HepG2 (cell line): ENCODE measurements around the gene NPC1. TPM values are rescaled to one million over a fixed set of nuclear protein-coding genes. Genes with fewer than 3 reads are reported as not detected.

Experiments
- ATAC-seq: fragments of 200-7000 bp; cut with Tn5 transposase; 3 replicates; pipeline ENCODE4 v1.9.1; 2020; ENCODE audit warnings: mild to moderate bottlenecking, moderate library complexity
- BruUV-seq: library from RNA; stranded (reverse); fragments of 400-500 nt; replicated peaks from 2 replicates; lab custom pipeline; 2021; lab: Mats Ljungman, UMichigan
- CTCF ChIA-PET: fragments of 300-600 bp; formaldehyde crosslinking; extraction: SDS; loops from one replicate; lab custom pipeline; 2021; ENCODE audit warnings: low total read pairs, inconsistent platforms, low intra/inter-chr PET ratio; lab: Yijun Ruan, JAX
- POLR2A ChIA-PET: fragments of 350-600 bp; sonication (Branson Sonifier 250); formaldehyde crosslinking; loops from one replicate; lab custom pipeline; 2020; ENCODE audit warnings: antibody characterized with exemption, inconsistent platforms; lab: Yijun Ruan, JAX
- DNase-seq: peaks from one replicate; pipeline ENCODE4 v3.0.0-alpha.2; 2015; ENCODE audit warnings: low spot score
- FAIRE-seq: peaks from 3 replicates; lab custom pipeline; 2011; peaks lifted over from hg19 to GRCh38; lab: Jason Lieb, UNC
- H2AFZ ChIP-seq: one replicate; pipeline ENCODE4 v1.6.1; 2011; ENCODE audit warnings: low read length, inconsistent platforms
- H3K27ac ChIP-seq: fragments of 300-600 bp; 3 replicates; pipeline ENCODE4 v1.8.0; 2011; ENCODE audit warnings: mixed run types, mild to moderate bottlenecking, mixed read lengths, low read length, inconsistent platforms; ENCODE audit not compliant: insufficient read depth; ENCODE audit errors: extremely low read length
- H3K27me3 ChIP-seq, 2 experiments: fragments of 200-600 bp in 1 of 2; 2 replicates in 1 of 2; 3 replicates in 1 of 2; pipeline versions ENCODE4 v1.6.0 to v1.8.0; 2011; ENCODE audit warnings: low read length in 2 of 2, mild to moderate bottlenecking in 2 of 2, moderate library complexity in 2 of 2, inconsistent platforms in 1 of 2; ENCODE audit not compliant: insufficient read depth in 2 of 2, control insufficient read depth in 1 of 2
- H3K36me3 ChIP-seq, 2 experiments: fragments of 200-600 bp in 1 of 2; replicated peaks in 1 of 2; 2 replicates in 1 of 2; 3 replicates in 1 of 2; pipeline versions ENCODE4 v1.5.1 to v1.8.0; 2011; ENCODE audit warnings: low read length in 2 of 2, inconsistent platforms in 1 of 2; ENCODE audit not compliant: insufficient read depth in 2 of 2, control insufficient read depth in 1 of 2
- H3K4me1 ChIP-seq: 2 replicates; pipeline ENCODE4 v1.5.1; 2012; ENCODE audit warnings: low read length, inconsistent platforms; ENCODE audit not compliant: insufficient read depth
- H3K4me2 ChIP-seq: 2 replicates; pipeline ENCODE4 v1.6.0; 2011; ENCODE audit warnings: low read depth, low read length, inconsistent platforms
- H3K4me3 ChIP-seq, 3 experiments: fragments of 200-600 bp in 1 of 3; sonication (generic), shearing (Covaris generic) in 1 of 3; replicated peaks in 1 of 3; 2 replicates each; pipeline ENCODE4 v1.5.1; 2011 to 2016; ENCODE audit warnings: low read length in 3 of 3, inconsistent platforms in 2 of 3, low read depth in 2 of 3, mild to moderate bottlenecking in 2 of 3, control low read depth in 1 of 3, mixed read lengths in 1 of 3; ENCODE audit not compliant: insufficient read depth in 1 of 3
- H3K79me2 ChIP-seq: one replicate; pipeline ENCODE4 v1.6.1; 2011; ENCODE audit warnings: low read length, inconsistent platforms; ENCODE audit not compliant: insufficient read depth
- H3K9ac ChIP-seq: 2 replicates; pipeline ENCODE4 v1.6.0; 2011; ENCODE audit warnings: mild to moderate bottlenecking, low read depth, low read length, inconsistent platforms; ENCODE audit not compliant: insufficient read depth
- H3K9me3 ChIP-seq: 2 replicates; pipeline ENCODE4 v1.5.1; 2012; ENCODE audit warnings: mild to moderate bottlenecking, low read length
- H4K20me1 ChIP-seq: 2 replicates; pipeline ENCODE4 v1.6.0; 2011; ENCODE audit warnings: inconsistent platforms, mild to moderate bottlenecking, low read length, moderate library complexity; ENCODE audit not compliant: insufficient read depth
- CEBPB ChIP-seq: IDR thresholded peaks from 2 replicates; pipeline ENCODE4 v1.6.1; 2011; ENCODE audit warnings: low read depth, low read length, improper control_type of control experiment, borderline replicate concordance
- CEBPG ChIP-seq: IDR thresholded peaks from 2 replicates; pipeline ENCODE4 v1.6.1; 2016
- ETS1 ChIP-seq: sonication (generic); formaldehyde crosslinking; IDR thresholded peaks from 2 replicates; pipeline ENCODE4 v1.4.0; 2020; ENCODE audit warnings: missing genetic modification reagents
- FOXK2 ChIP-seq: fragments of 450-650 bp; IDR thresholded peaks from 2 replicates; pipeline ENCODE4 v1.6.1; 2016
- MXD3 ChIP-seq: IDR thresholded peaks from 2 replicates; pipeline ENCODE4 v1.6.1; 2016; ENCODE audit warnings: mild to moderate bottlenecking, missing biosample characterization, missing genetic modification reagents
- NFYB ChIP-seq: sonication (generic); formaldehyde crosslinking; IDR thresholded peaks from 2 replicates; pipeline ENCODE4 v1.4.0; 2020; ENCODE audit warnings: missing genetic modification reagents
- NR2F2 ChIP-seq: IDR thresholded peaks from 2 replicates; pipeline ENCODE4 v1.6.1; 2012; ENCODE audit warnings: low read depth, inconsistent platforms, borderline replicate concordance
- PHF8 ChIP-seq: sonication (generic); formaldehyde crosslinking; IDR thresholded peaks from 2 replicates; pipeline ENCODE4 v1.5.0; 2020; ENCODE audit warnings: missing genetic modification reagents
- SAP130 ChIP-seq: IDR thresholded peaks from 2 replicates; pipeline ENCODE4 v1.6.1; 2016; ENCODE audit warnings: low read depth
- SIX1 ChIP-seq: sonication (generic); formaldehyde crosslinking; IDR thresholded peaks from 2 replicates; pipeline ENCODE4 v1.4.0; 2020; ENCODE audit warnings: missing genetic modification reagents, borderline replicate concordance
- SNAPC2 ChIP-seq: sonication (generic); formaldehyde crosslinking; IDR thresholded peaks from 2 replicates; pipeline ENCODE4 v1.8.1; 2022; ENCODE audit warnings: mild to moderate bottlenecking, missing genetic modification reagents
- SYNCRIP ChIP-seq: fragments of 200-400 bp; formaldehyde crosslinking; IDR thresholded peaks from 2 replicates; pipeline ENCODE4 v1.6.1; 2018; ENCODE audit warnings: mild to moderate bottlenecking, low read depth, low read length; ENCODE audit not compliant: insufficient read depth
- TCF12 ChIP-seq, 2 experiments: fragments of 450-650 bp in 1 of 2; sonication (generic) in 1 of 2; formaldehyde crosslinking in 1 of 2; IDR thresholded peaks; 2 replicates each; pipeline versions ENCODE4 v1.6.1 to v1.8.0; 2017 to 2022; ENCODE audit warnings: antibody characterized with exemption in 1 of 2, mild to moderate bottlenecking in 1 of 2, missing genetic modification reagents in 1 of 2, moderate library complexity in 1 of 2
- ZMYM2 ChIP-seq: sonication (generic); formaldehyde crosslinking; IDR thresholded peaks from 2 replicates; pipeline ENCODE4 v1.8.0; 2022; ENCODE audit warnings: mild to moderate bottlenecking, missing genetic modification reagents
- ZNF550 ChIP-seq: sonication (generic); formaldehyde crosslinking; IDR thresholded peaks from 2 replicates; pipeline ENCODE4 v1.4.0; 2020; ENCODE audit warnings: mild to moderate bottlenecking, missing genetic modification reagents, borderline replicate concordance
- ZNF580 ChIP-seq: IDR thresholded peaks from 2 replicates; pipeline ENCODE4 v1.6.1; 2016; ENCODE audit warnings: low read depth, borderline replicate concordance
- ZNF7 ChIP-seq: IDR thresholded peaks from 2 replicates; pipeline ENCODE4 v1.6.1; 2016; ENCODE audit warnings: missing biosample characterization, missing genetic modification reagents
- WGBS: methylation state at CpG from one replicate; pipeline ENCODE4 v1.1.6; 2017; ENCODE audit warnings: low lambda C conversion rate; 5-methylcytosine and 5-hydroxymethylcytosine counted together
- in situ Hi-C: cut with HindIII; loops from 2 replicates; pipeline ENCODE4 v1.10.0; 2017; ENCODE audit warnings: low pct_unique_long_range_greater_than_20kb; ENCODE audit not compliant: extremely low pct_ligation_motif_present
- intact Hi-C: fragments of 100-400 bp; cut with micrococcal nuclease; formaldehyde crosslinking; loops from one replicate; pipeline ENCODE4 v1.10.0; 2022; ENCODE audit not compliant: unreplicated experiment
- polyA plus RNA-seq, 8 experiments: library from polyadenylated mRNA; depleted of rRNA in 3 of 8; stranded (reverse) in 7 of 8; unstranded in 1 of 8; fragments of >200 nt; fragmentation: Illumina TruSeq in 4 of 8; extraction: Trizol in 4 of 8; gene quantifications; 2 replicates each; pipeline versions ENCODE4 v1.2.1 to v1.2.3, GENCODE V29; 2011 to 2016; ENCODE audit warnings: low read depth in 4 of 8, missing spikeins in 1 of 8, mixed read lengths in 1 of 8; ENCODE audit not compliant: insufficient read depth in 1 of 8
- total RNA-seq, 5 experiments: library from RNA; depleted of rRNA; stranded (reverse); fragments of >200 nt; fragmentation: Illumina TruSeq; extraction: Trizol; gene quantifications; 2 replicates each; pipeline ENCODE4 v1.2.3, GENCODE V29; 2016; ENCODE audit warnings: low read depth in 1 of 5
- TF ChIP-seq, protein P1 (sequence below): fragments of 450-650 bp; IDR thresholded peaks from 2 replicates; pipeline ENCODE4 v1.6.1; 2017; ENCODE audit warnings: mild to moderate bottlenecking
- TF ChIP-seq, protein P2 (sequence below): sonication (generic); formaldehyde crosslinking; IDR thresholded peaks from 2 replicates; pipeline ENCODE4 v1.9.0; 2022; ENCODE audit warnings: low read depth, missing genetic modification reagents

Gene NPC1
- total and polyA plus RNA-seq, 2 of the 13 experiments (the other 11 are each of a cell fraction or from before 2014, with no cell fraction given) = 46.5 to 114 TPM

DNA sequence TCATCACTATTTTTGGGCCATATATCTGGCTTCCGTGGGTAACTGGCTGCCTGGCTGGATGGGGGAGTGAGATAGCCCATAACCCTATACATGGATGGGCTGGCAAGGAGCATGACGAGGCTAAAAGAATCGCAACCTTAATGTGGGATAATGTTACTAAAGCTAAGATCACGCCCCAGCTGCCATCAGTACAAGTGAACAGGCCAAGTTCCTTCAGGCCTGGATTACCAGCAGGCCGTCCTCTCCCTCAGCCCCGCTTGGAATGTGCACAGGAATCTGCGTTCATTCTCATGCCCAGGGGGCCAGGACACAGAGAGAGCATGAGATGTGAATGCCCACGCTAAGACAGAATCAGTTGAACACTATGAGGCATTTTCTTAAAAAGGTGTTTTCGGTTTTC lies 48.3 kb downstream of the NPC1 start (continued):
- no peak for TF ChIP-seq ZNF550
- TF ChIP-seq NFYB (CRISPR knock-in tag) = no peak
- no peak for TF ChIP-seq SNAPC2
- TF ChIP-seq NR2F2 = no peak

DNA sequence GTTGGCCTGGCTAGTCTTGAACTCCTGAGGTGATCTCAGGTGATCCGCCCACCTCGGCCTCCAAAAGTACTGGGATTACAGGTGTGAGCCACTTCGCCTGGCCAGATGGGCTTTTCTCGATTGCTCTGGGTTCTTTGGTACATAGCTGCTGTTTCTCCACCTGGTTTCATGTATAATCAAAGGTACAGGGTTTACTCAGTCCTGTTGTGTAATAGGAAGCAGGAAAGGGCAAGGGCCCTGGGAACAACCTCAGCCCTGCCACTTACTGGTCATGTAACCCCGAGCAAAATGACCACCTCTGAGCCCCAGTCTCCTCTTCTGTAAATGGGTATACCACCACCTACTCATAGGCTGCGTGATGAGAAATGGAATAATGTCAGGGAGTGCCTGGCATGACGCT lies 49.0 kb downstream of the NPC1 start:
- DNase-seq = no peak
- no peak for FAIRE-seq
- TF ChIP-seq, protein P1, sequence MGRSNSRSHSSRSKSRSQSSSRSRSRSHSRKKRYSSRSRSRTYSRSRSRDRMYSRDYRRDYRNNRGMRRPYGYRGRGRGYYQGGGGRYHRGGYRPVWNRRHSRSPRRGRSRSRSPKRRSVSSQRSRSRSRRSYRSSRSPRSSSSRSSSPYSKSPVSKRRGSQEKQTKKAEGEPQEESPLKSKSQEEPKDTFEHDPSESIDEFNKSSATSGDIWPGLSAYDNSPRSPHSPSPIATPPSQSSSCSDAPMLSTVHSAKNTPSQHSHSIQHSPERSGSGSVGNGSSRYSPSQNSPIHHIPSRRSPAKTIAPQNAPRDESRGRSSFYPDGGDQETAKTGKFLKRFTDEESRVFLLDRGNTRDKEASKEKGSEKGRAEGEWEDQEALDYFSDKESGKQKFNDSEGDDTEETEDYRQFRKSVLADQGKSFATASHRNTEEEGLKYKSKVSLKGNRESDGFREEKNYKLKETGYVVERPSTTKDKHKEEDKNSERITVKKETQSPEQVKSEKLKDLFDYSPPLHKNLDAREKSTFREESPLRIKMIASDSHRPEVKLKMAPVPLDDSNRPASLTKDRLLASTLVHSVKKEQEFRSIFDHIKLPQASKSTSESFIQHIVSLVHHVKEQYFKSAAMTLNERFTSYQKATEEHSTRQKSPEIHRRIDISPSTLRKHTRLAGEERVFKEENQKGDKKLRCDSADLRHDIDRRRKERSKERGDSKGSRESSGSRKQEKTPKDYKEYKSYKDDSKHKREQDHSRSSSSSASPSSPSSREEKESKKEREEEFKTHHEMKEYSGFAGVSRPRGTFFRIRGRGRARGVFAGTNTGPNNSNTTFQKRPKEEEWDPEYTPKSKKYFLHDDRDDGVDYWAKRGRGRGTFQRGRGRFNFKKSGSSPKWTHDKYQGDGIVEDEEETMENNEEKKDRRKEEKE = no peak
- TF ChIP-seq SIX1 (CRISPR knock-in tag) (no peak), ETS1 (no peak), CEBPG (CRISPR knock-in tag) (peak; percentile 47; the same call in 1 of the 2 replicates), ZNF7 (CRISPR knock-in tag) (no peak), ZMYM2 (no peak), PHF8 (CRISPR knock-in tag) (no peak), CEBPB (peak; percentile 31; the same call in 1 of the 2 replicates), SAP130 (CRISPR knock-in tag) (0 out of 2 replicates have a peak, but pooled peaks have one; percentile 14), FOXK2 (no peak), ZNF580 (CRISPR knock-in tag) (no peak), MXD3 (CRISPR knock-in tag) (no peak), SYNCRIP (no peak), TCF12 (IDR thresholded peaks at IDR 0.05) (no peak), TCF12 (CRISPR knock-in tag; IDR thresholded peaks at IDR 0.05) (no peak)
- TF ChIP-seq, protein P2, sequence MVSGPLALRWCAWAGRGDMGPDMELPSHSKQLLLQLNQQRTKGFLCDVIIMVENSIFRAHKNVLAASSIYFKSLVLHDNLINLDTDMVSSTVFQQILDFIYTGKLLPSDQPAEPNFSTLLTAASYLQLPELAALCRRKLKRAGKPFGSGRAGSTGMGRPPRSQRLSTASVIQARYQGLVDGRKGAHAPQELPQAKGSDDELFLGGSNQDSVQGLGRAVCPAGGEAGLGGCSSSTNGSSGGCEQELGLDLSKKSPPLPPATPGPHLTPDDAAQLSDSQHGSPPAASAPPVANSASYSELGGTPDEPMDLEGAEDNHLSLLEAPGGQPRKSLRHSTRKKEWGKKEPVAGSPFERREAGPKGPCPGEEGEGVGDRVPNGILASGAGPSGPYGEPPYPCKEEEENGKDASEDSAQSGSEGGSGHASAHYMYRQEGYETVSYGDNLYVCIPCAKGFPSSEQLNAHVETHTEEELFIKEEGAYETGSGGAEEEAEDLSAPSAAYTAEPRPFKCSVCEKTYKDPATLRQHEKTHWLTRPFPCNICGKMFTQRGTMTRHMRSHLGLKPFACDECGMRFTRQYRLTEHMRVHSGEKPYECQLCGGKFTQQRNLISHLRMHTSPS (CRISPR knock-in tag) = no peak

More for the DNA sequence above, 49.0 kb downstream of the NPC1 start:
- Histone ChIP-seq H3K36me3 (peaks cover 42 to 98% of the 10 kb centered on the region in 2 experiments), H3K4me1 (peaks cover 15% of the 10 kb centered on the region), H3K4me3 (no peak overlapping the region), H3K27me3 (no peaks in the 10 kb centered on the region), H3K27ac (no peak overlapping the region), H2AFZ (no peak overlapping the region), H3K9me3 (no peaks in the 10 kb centered on the region), H3K4me2 (no peak overlapping the region), H3K79me2 (no peaks in the 10 kb centered on the region), H4K20me1 (no peaks in the 10 kb centered on the region), H3K9ac (no peak overlapping the region)
- WGBS = 82% methylated on average over 7 of the region's 7 CpGs
- intact Hi-C loops = no loop called here
- POLR2A ChIA-PET = no interaction called here
- CTCF ChIA-PET = no interaction called here
- BruUV-seq = no TSS peak
- in situ Hi-C loops = no loop called here
- peak; percentile 54 for ATAC-seq
